ENCODE data around the gene SLC38A9. TPM values are rescaled to one million over a fixed set of nuclear protein-coding genes. Genes with fewer than 3 reads are reported as not detected.
A peak's percentile ranks its signal among the peaks of the same experiment; 100 is the strongest.

Gene SLC38A9
- polyA plus RNA-seq, 3 donors, result 4.4 to 9.7 (median 5.5) TPM

DNA sequence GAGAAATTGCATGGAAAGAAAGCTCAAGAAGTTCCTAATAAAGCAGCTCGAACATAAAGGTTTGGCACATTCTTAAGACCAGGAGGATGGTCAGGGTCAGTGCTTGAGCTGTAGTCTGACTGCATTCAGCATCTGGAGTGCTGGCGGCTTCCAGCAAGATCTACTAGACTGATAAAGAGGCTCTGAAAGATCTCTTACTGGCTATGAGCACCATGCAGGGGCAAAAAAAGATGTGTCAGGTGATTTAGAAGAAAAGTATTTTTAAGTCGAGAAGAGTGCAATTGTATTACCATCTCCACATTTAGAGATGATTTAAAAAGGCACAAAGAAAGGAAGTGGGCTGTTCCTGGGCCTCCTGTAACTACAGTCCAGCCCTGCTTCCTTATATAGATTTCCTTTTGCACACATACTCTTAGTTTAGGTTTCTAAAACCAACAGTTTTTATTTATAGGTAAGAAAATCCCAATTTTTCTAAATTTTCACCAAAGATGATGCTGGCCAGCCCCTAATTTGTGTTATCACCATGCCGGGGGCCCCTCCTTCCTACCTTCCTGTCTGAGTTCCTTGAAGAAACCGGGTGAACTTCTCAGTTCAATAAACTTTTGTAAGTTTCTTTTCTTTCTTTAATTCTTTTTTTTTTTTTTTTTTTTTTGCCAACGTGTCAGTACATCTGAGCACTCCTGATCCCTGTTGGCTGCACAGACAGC lies 111.5 kb downstream of the SLC38A9 start:
- H3K27ac ChIP-seq (ENCODE audit: low read depth, low read length), result peak overlapping the region; percentile 39
- WGBS, 3 donors, result 13 to 34% (median 13%) methylated on average over 6 of the region's 6 CpGs

GRCh38 chr5:55600086-55600485 lies 112.0 kb downstream of the SLC38A9 start:
- peak overlapping the region; percentile 39 for H3K27ac ChIP-seq (ENCODE audit: low read depth, low read length)
- 55 to 86% (median 63%) methylated on average over 3 of the region's 3 CpGs for WGBS, 3 donors

DNA sequence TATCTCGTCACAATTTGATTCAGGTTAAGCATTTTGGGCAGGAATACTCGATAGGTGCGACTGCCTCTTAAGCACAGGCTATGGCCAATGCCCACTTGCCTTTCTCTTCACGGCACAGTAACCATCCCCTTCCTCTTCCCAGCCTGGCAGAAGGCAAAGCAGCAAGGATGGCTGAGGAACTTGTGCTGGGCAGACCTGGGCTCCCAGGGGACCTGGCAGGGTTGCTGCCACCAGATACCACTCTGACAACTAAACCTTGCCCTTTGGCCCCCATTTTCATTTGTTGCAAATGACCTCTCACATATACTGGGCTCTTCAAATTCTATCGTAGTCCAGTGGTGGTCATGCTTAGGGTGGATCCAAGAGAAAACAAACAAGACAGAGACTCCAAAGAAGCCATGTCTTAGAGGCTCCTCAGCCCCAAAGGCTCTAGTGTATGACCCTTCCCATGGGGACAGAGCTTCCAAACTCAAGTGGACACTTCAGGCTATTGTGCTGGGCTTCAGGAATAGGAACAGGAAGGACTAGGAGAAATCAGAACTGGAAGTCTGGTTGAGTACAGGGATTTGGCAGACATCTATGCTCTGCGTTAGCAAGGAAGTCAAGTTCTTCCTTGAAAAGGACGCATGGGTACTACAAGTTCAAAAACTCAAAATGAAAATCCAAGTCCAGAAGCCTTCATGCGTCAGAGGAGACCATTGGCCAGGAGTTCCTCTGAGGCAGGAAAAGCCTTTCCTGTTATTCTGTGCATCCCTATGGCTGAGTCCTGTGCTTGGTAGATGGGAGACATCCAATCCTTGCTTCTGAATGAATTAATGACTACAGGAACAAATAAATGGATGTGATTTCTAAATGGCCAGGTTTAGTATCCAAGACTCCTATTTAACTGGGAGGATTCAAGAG lies 112.7 kb downstream of the SLC38A9 start:
- WGBS, 3 donors, result 78 to 90% (median 83%) methylated on average over 8 of the region's 8 CpGs

GRCh38 chr5:55597014-55597981 lies 114.8 kb downstream of the SLC38A9 start:
- 48 to 54% (median 48%) methylated on average over 7 of the region's 7 CpGs for WGBS, 3 donors

More for the DNA sequence above, 112.7 kb downstream of the SLC38A9 start:
- peak overlapping the region; percentile 39 for H3K27ac ChIP-seq (ENCODE audit: low read depth, low read length)

GRCh38 chr5:55594671-55595070 lies 117.5 kb downstream of the SLC38A9 start:
- WGBS, 3 donors, result 81 to 87% (median 87%) methylated on average over 2 of the region's 2 CpGs

More at GRCh38 chr5:55597014-55597981, 114.8 kb downstream of the SLC38A9 start:
- H3K27ac ChIP-seq (ENCODE audit: low read depth, low read length), result peak overlapping the region; percentile 62

GRCh38 chr5:55593115-55593472 lies 119.0 kb downstream of the SLC38A9 start:
- WGBS, 3 donors, result 71 to 76% (median 72%) methylated on average over 3 of the region's 3 CpGs
- no peak overlapping the region for H3K27ac ChIP-seq (ENCODE audit: low read depth, low read length)

More at GRCh38 chr5:55594671-55595070, 117.5 kb downstream of the SLC38A9 start:
- no peak overlapping the region for H3K27ac ChIP-seq (ENCODE audit: low read depth, low read length)

- 86 to 95% (median 94%) methylated on average over 5 of the region's 5 CpGs for WGBS, 3 donors
- H3K27ac ChIP-seq (ENCODE audit: low read depth, low read length), result no peak overlapping the region
Observed at GRCh38 chr5:55592388-55593114, 119.6 kb downstream of the SLC38A9 start.

- WGBS, 3 donors, result 68 to 78% (median 75%) methylated on average over 4 of the region's 4 CpGs
- no peak overlapping the region for H3K27ac ChIP-seq (ENCODE audit: low read depth, low read length)
Observed at GRCh38 chr5:55591686-55592085, 120.4 kb downstream of the SLC38A9 start.

- 58 to 78% (median 73%) methylated on average over 1 of the region's 1 CpG for WGBS, 3 donors
- H3K27ac ChIP-seq (ENCODE audit: low read depth, low read length), result no peak overlapping the region
Observed at GRCh38 chr5:55585206-55585610, 126.9 kb downstream of the SLC38A9 start.

- H3K27ac ChIP-seq (ENCODE audit: low read depth, low read length), result no peak overlapping the region
- 58 to 81% (median 71%) methylated on average over 3 of the region's 3 CpGs for WGBS, 3 donors
Observed at GRCh38 chr5:55584398-55585205, 127.5 kb downstream of the SLC38A9 start.

GRCh38 chr5:55583578-55583977 lies 128.5 kb downstream of the SLC38A9 start:
- no peak overlapping the region for H3K27ac ChIP-seq (ENCODE audit: low read depth, low read length)
- 90 to 97% (median 96%) methylated on average over 9 of the region's 9 CpGs for WGBS, 3 donors

DNA sequence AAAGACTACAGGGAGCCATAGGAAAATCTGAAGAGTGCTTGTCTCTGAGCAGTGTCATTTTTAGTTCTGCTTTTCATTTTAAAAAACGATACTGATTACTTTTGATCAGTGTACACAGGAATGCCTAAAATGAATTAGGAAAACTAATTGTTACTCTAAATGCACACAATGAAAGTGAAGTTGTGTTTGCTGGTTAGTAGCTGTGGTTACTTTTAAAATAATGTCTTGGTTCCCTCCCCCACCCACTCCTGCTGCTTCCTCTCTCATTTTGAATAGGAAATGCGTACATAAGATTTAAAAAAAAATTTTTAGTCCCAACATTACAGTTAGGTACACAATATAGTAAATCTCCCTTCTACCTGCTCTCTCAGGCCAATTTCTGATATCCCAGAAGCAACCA lies 129.9 kb downstream of the SLC38A9 start:
- H3K27ac ChIP-seq (ENCODE audit: low read depth, low read length), result no peak overlapping the region

DNA sequence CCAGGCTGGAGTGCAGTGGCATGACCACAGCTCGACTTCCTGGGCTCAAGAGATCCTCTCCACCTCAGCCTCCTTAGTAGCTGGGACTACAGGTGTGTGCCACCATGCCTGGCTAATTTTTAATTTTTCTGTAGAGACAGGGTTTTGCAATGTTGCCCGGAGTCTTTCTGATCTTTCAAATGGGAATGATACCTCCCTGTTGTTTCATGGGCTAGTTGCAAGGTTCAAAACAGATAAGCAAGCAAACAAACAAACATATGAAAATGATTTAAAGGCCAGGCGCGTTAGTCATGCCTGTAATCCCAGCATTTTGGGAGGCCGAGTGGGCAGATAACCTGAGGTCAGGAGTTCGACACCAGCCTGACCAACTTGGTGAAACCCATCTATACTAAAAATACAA lies 132.1 kb downstream of the SLC38A9 start:
- H3K27ac ChIP-seq (ENCODE audit: low read depth, low read length), result no peak overlapping the region
- WGBS, 3 donors, result 91 to 95% (median 92%) methylated on average over 6 of the region's 6 CpGs

More for the DNA sequence above, 129.9 kb downstream of the SLC38A9 start:
- 20 to 48% (median 25%) methylated on average over 2 of the region's 2 CpGs for WGBS, 3 donors

GRCh38 chr5:55578771-55579170 lies 133.4 kb downstream of the SLC38A9 start:
- no peak overlapping the region for H3K27ac ChIP-seq (ENCODE audit: low read depth, low read length)

DNA sequence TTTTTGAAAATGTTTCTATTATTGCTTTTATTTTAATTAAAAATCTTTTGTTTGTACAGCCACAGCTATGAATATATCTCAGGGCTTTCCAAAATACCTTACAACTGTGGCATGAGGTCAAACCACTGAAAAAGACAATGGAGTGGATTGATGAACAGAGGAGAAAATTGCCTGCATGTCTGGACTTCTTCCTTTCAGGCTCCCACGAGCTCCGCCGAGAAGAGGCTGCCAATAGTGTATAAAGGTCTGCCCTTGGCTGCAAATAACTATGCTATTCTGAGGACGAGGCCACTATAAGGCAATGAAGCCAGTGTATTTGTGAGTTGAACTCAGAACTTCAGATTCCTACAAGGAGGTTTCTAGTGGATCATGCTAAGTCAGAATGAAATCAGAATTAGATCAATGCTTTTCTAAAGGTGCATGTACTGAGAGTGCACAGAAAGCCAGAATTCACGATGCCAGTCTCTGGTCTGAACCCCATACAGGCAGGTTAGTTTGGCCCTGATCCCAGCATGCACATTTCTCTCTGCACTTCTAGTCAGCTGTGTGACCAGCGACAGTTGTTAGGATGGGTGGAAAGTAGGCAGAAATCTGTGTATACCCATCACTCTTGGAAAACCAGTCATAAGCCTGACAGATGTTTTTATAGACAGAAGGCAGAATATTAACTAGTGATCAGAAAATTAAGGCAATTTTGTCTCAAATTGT lies 134.6 kb downstream of the SLC38A9 start:
- WGBS, 3 donors, result 44 to 48% (median 47%) methylated on average over 6 of the region's 6 CpGs

GRCh38 chr5:55576661-55577060 lies 135.5 kb downstream of the SLC38A9 start:
- H3K27ac ChIP-seq (ENCODE audit: low read depth, low read length), result no peak overlapping the region
- 44 to 75% (median 55%) methylated on average over 2 of the region's 2 CpGs for WGBS, 3 donors

More for the DNA sequence above, 134.6 kb downstream of the SLC38A9 start:
- peak overlapping the region; percentile 26 for H3K27ac ChIP-seq (ENCODE audit: low read depth, low read length)
